ENCODE data around the gene KLHDC4. TPM values are rescaled to one million over a fixed set of nuclear protein-coding genes. Genes with fewer than 3 reads are reported as not detected.

KLHDC4 gene
- total RNA-seq, 4 donors from 2014 or later: 16.2 to 29.4 (median 21.5) TPM

DNA sequence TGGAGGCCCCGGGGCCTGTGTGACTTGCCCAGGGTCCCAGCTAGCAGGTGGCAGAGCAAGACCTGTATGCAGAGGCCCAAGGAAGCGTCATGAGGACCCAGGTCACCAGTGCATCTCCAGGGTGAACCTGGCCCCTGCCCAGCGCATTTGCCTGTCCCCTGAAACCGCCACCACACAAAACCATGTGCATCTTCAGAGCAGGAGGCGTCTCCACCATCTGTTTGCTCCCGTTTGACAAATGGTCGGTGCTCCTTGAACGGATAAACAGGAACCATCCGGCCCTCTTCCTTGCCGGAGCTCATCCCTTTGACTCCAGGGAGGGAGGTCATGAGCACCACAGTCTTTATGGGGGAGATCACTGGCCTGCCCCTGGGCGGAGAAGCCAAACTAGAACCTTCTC, 101.0 kb downstream of the KLHDC4 start:
- Histone ChIP-seq H3K4me3 (no peak overlapping the region), H3K36me3 (no peaks in the 10 kb centered on the region), H3K27ac (no peak overlapping the region), H3K27me3 (peaks cover 0 to 83% (median 0%) of the 10 kb centered on the region in 4 donors), H3K9me3 (no peaks in the 10 kb centered on the region), H3K4me1 (no peaks in the 10 kb centered on the region)
- TF ChIP-seq, protein P1, sequence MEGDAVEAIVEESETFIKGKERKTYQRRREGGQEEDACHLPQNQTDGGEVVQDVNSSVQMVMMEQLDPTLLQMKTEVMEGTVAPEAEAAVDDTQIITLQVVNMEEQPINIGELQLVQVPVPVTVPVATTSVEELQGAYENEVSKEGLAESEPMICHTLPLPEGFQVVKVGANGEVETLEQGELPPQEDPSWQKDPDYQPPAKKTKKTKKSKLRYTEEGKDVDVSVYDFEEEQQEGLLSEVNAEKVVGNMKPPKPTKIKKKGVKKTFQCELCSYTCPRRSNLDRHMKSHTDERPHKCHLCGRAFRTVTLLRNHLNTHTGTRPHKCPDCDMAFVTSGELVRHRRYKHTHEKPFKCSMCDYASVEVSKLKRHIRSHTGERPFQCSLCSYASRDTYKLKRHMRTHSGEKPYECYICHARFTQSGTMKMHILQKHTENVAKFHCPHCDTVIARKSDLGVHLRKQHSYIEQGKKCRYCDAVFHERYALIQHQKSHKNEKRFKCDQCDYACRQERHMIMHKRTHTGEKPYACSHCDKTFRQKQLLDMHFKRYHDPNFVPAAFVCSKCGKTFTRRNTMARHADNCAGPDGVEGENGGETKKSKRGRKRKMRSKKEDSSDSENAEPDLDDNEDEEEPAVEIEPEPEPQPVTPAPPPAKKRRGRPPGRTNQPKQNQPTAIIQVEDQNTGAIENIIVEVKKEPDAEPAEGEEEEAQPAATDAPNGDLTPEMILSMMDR (IDR thresholded peaks at IDR 0.05): no peak
- no peak for TF ChIP-seq POLR2A (IDR thresholded peaks at IDR 0.05)
- intact Hi-C loops (cut with DNase I): no loop called here
- 66 to 69% methylated on average over 3 to 4 of the region's 11 CpGs for WGBS, 2 donors
- DNase-seq: no peak

- peaks cover 0 to 84% (median 0%) of the 10 kb centered on the region in 4 donors for H3K27me3 ChIP-seq
- no peak overlapping the region for H3K27ac ChIP-seq
- H3K9me3 ChIP-seq: peaks cover 0 to 6% (median 0%) of the 10 kb centered on the region in 3 donors
- intact Hi-C loops (cut with DNase I): no loop called here
- 67 to 73% methylated on average over 18 to 24 of the region's 25 CpGs for WGBS, 2 donors
- no peak overlapping the region for H3K4me3 ChIP-seq
- H3K36me3 ChIP-seq: no peaks in the 10 kb centered on the region
- H3K4me1 ChIP-seq: no peaks in the 10 kb centered on the region
- TF ChIP-seq, protein P1 (IDR thresholded peaks at IDR 0.05): no peak
- TF ChIP-seq POLR2A (IDR thresholded peaks at IDR 0.05): no peak
- no peak for DNase-seq
Observed at GRCh38 chr16:87662254-87663204, 103.3 kb downstream of the KLHDC4 start.

GRCh38 chr16:87661561-87661960, 104.2 kb downstream of the KLHDC4 start:
- no peaks in the 10 kb centered on the region for H3K36me3 ChIP-seq
- peaks cover 0 to 6% (median 0%) of the 10 kb centered on the region in 3 donors for H3K9me3 ChIP-seq
- DNase-seq: no peak
- no peaks in the 10 kb centered on the region for H3K4me1 ChIP-seq
- intact Hi-C loops (cut with DNase I): no loop called here
- TF ChIP-seq, protein P1 (IDR thresholded peaks at IDR 0.05): no peak
- TF ChIP-seq POLR2A (IDR thresholded peaks at IDR 0.05): no peak
- WGBS, 2 donors: 19 to 21% methylated on average over 8 to 11 of the region's 16 CpGs
- no peak overlapping the region for H3K4me3 ChIP-seq
- no peak overlapping the region for H3K27ac ChIP-seq
- peaks cover 0 to 87% (median 0%) of the 10 kb centered on the region in 4 donors for H3K27me3 ChIP-seq

GRCh38 chr16:87658564-87659225, 107.1 kb downstream of the KLHDC4 start:
- WGBS, 2 donors: 8 to 23% methylated on average over 2 to 7 of the region's 14 CpGs
- Histone ChIP-seq H3K4me3 (no peak overlapping the region), H3K27ac (no peak overlapping the region), H3K4me1 (no peaks in the 10 kb centered on the region), H3K27me3 (peaks cover 0 to 75% (median 0%) of the 10 kb centered on the region in 4 donors), H3K36me3 (no peaks in the 10 kb centered on the region), H3K9me3 (peaks cover 0 to 6% (median 0%) of the 10 kb centered on the region in 3 donors)
- TF ChIP-seq, protein P1 (IDR thresholded peaks at IDR 0.05): no peak
- TF ChIP-seq POLR2A (IDR thresholded peaks at IDR 0.05): no peak
- no peak for DNase-seq
- intact Hi-C loops (cut with DNase I): no loop called here

Other genes starting within 250 kb of the KLHDC4 start
- gene JPH3, start 163.5 kb downstream of the KLHDC4 start, total RNA-seq: under 1 TPM in 3 of 4 donors, not detected in 1; 0.29 to 0.76 (median 0.45) TPM
- gene SLC7A5, start 103.5 kb upstream of the KLHDC4 start, total RNA-seq: 100 to 1,000 TPM in 3 of 4 donors, 10 to 100 TPM in 1; 75.3 to 179 (median 145) TPM
- gene CA5A, start 170.5 kb upstream of the KLHDC4 start, total RNA-seq: not detected
- 10 to 100 TPM; 13.8 to 19.9 (median 14.1) TPM for gene BANP, start 185.4 kb upstream of the KLHDC4 start, total RNA-seq